Measurements from ENCODE around the gene CARS2.
"Not testable (repeated sequence)": the region's sequence is repeated elsewhere in the genome, so short reads cannot be mapped to it uniquely, and the experiment has no call there.

Gene CARS2

DNA sequence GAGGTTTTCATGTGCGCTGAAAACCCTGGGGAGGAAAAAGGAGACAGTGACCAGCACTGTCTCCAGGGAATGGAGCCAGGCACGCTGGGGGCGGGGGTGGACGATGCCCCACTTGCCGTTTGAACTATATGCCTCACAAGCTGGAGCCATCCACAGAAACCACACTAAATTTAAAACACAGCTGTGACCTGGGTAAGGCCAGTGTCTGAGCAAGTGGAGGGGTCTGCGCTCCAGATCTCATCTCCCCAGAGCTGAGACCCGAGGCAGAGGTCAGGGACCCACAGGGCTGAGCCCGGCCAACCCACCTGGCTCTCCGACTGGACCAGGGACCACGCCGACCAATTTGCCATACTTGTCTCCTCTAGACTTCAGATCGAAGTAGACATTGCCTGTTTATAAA, 23.2 kb downstream of the CARS2 start:
- DNase-seq (ENCODE audit: low spot score) = no peak

DNA sequence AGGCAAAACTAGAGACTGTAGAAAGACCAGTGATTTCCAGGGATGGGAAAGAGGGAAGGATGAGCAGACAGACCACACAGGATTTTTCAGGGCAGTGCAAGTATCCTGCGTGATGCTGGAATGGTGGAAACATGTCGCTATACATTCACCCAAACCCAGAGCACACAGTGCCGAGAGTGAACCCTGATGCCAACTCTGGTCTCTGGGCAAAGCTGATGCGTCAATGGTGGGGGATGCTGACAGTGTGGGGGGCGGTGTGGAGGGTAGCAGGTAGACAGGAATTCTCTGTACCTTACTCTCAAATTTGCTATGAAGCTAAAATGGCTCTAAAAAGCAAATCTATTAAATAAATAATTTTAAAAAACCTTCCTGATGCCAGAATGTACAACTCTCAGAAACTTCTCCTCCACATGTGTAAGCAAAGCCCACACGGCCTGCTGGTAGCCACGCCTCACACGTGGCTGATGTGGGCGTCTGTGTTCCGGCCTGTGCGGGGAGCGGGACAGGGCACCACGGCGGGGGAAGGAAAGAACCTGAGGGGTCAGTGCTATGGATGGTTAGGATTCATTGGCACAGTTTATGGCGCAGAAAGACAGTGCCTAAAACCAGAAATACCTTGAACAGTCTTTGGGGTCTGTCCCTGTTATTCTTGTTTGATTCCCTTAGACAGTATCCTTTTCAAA, 23.9 kb downstream of the CARS2 start:
- no peak for DNase-seq (ENCODE audit: low spot score)

DNA sequence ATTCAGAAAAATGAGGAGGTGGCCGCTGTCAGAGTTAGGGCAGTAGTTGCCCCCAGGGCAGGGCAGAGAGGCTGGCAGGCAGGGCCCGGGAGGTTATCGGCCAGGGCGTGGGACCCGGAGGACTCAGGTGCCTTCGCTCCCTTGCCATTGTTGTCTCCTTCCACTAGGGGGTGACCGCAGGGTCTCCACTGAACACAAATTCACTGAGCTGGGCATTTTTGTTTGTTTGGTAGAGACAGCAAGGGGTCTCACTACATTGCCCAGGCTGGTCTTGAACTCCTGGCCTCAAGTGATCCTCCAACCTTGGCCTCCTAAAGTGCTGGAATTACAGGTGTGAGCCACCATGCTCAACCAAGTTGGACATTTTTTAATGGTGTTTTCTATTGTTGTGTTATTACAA, 25.1 kb downstream of the CARS2 start:
- DNase-seq (ENCODE audit: low spot score) = peak; percentile 83

DNA sequence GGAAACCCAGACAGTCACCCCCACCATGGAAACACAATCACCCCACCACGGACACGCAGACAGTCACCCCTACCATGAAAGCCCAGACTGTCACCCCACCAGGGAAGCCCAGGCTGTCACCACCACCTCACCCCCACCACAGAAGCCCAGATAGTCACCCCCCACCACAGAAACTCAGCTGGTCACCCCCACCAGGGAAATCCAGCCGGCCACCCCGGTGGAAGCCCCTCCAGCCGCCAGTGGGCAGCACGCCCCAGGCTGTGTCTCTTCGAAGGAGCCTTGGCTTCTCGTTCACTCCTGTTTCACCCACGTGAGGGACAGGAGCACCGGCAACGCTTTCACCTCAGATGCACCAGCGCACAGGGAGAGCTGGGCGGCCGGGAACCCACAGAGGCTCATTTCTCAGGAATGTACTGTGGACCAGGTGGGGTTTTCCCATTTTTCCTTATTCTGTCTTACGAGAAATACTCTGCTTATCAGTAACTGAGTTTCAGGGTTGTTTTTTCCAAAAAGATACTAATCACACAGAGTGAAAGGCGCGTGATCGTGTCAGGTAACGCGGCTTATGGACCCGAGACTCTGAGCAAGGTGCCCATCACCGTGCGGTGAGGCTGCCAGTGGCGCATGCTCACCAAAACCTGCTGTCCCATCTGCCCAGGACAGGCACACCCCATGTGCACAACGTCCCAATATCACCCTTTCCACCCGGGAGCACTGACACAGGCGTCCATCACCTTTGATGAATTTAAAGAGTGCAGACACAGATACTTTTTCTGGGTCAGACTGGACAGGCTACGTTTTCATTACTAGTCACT, 28.0 kb downstream of the CARS2 start:
- no peak for DNase-seq (ENCODE audit: low spot score)

DNA sequence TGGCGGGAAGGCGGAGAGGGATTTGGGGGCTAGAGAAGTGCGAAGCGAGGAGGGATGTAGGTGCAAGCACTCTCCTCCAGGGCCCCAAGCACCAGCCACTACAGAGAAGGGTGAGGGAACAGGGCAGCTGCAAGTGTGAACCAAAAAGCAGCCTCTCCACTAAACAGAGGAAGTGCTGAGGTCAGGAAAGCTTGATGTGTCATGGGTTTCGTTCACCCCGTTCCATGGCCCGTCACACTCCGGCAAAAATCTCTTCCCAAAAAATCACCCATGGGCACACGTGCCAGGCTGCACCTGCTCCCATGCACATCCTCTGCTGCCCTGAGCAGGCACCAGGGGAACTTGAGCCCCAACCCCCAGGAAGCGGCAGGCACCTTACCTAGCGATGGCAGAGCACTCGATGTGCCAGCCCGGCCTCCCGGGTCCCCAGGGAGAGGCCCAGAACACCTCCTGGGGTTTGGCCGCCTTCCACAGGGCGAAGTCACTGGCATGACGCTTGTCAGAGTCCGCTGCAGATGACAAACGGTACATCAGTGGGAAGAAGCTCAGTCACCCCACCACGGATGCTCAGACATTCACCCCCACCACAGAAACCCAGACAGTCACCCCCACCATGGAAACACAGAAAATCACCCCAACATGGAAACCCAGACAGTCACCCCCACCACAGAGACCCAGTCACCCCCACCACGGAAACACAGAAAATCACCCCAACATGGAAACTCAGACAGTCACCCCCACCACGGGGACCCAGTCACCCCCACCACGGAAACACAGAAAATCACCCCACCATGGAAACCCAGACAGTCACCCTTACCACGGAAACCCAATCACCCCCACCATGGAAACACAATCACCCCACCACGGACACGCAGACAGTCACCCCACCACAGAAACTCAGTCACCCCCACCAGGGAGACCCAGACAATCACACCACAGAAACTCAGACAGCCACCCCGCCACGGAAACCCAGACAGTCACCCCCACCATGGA, 29.0 kb downstream of the CARS2 start:
- DNase-seq (ENCODE audit: low spot score) = peak; percentile 82

DNA sequence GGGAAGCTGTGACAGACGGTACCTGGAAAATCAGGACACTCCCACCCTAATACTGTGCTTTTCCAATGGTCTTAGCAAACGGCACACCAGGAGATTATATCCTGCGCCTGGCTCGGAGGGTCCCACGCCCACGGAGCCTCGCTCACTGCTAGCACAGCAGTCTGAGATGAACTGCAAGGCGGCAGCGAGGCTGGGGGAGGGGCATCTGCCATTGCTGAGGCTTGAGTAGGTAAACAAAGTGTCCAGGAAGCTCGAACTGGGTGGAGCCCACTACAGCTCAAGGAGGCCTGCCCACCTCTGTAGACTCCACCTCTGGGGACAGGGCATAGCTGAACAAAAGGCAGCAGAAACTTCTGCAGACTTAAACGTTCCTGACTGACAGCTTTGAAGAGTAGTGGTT, 36.1 kb downstream of the CARS2 start:
- not testable (repeated sequence) for DNase-seq (ENCODE audit: low spot score)

DNA sequence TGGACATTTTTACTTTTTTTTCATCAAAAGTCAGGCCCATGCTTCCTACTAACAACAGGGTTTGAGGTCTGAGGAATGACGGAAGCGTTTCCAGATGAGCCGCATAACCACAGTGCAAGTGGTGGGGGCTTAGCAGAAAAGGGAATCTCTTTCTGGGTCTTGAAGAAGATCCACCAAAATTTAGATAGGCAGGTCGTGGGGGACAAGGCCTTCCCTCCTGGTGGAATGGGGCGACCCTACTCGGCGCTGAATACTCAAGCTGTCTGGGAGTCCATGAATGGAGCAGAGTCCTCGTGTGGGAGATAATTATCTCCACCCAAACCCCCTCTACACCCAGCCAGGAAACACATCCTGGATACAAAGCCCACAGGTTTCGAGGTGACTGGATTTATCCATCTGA, 36.9 kb downstream of the CARS2 start:
- DNase-seq (ENCODE audit: low spot score) = no peak

DNA sequence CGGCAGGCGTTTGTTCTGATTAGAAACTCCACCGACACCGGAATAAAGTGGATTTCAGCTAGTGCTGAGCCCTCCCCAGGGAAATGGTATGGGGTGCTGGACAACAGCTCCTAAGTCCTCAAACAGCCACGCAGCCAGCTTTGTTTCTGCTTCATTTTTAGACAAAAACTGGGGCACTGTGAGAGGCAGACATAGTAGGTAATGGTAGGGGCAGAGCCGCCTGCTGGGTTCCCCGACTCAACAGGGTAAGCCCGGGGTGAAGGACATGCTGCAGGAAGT, 39.7 kb downstream of the CARS2 start:
- no peak for DNase-seq (ENCODE audit: low spot score)

DNA sequence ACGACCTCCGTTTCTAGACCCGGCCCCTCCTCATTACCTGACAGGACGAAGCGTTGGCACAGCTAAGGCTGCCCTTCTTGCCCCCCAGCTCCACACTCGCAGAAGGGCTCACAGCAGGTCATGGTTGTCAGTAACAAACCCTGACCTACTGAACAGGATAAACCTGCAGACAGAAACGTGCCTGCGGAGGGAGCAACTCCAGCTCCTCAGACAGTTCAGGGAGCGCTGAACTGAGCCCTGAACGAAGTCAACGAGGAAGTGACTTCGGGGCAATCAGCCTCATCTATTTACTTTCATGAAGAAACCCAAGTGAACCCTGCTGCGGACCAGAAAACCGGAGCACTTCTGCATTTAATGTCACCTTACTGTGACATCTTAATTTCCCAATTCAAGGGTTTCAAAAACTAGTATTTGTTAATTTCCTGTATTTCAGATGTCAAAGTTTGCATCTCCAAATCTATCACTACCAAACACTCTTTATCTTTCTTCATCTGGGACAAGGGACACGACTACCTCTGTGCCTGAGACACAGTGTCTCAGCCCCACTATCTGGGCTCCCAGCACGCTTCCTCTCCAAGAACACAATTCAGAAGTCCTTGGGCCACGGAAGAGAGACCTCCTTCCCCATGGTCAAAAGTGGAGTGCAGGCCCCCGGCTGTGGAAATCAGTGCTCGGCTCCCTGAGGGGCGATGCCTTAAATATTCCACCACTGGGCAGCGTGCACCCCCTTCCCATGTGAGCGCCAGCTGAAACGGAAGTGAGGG, 40.2 kb downstream of the CARS2 start:
- no peak for DNase-seq (ENCODE audit: low spot score)

DNA sequence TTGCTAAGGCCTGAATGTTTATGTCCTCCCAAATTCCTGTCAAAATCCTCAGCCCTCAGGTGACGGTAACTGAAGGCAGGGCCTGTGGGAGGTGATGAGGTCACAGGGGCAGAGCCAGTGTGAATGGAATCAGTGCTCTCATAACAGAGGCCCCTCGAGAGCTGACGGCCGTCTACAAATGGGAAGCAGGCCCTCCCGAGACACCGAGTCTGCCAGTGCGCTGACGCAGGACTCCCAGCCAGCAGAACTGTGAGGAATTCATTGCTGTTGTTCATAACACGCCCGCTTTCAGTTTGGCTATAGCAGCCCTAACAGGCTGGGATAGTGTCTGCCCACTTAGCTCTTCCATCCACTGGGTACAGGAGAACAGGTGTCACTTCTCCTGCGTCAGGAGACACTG, 41.2 kb downstream of the CARS2 start:
- DNase-seq (ENCODE audit: low spot score) = no peak

DNA sequence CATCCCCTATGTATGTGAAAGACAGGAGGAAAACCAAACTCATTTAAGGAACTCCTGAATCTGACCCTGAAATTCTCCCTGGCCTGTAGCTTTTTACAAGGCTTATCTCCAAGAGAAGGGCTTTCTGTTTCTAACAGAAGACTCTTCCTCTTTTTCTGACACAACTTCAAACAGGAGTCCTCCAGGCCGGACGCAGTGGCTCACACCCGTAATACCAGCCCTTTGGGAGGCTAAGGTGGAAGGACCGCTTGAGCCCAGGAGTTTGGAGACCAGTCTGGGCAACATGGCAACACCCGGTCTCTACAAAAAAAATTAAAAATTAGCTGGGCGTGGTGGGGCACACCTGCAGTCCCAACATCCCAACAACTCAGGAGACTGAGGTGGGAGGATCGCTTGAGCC, 41.9 kb downstream of the CARS2 start:
- no peak for DNase-seq (ENCODE audit: low spot score)

DNA sequence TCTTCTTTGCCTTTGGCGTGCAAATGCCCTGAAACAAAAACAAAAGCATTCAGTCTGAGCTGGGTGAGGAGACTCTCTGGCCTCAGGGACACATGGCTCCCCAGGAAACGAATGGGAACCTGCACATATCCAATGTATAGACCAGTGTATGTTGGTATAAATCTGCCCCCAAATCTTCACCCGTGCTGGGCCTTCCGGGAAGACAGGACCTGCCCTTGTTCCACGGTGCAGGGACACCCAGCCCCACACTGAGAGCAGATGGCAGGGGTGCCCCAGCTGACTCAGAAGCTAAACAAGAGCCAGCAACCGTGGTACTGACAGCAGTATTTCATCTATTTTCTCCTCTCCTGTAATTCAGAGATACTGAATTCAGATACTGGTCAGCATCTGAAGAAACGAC, 42.4 kb downstream of the CARS2 start:
- no peak for DNase-seq (ENCODE audit: low spot score)

DNA sequence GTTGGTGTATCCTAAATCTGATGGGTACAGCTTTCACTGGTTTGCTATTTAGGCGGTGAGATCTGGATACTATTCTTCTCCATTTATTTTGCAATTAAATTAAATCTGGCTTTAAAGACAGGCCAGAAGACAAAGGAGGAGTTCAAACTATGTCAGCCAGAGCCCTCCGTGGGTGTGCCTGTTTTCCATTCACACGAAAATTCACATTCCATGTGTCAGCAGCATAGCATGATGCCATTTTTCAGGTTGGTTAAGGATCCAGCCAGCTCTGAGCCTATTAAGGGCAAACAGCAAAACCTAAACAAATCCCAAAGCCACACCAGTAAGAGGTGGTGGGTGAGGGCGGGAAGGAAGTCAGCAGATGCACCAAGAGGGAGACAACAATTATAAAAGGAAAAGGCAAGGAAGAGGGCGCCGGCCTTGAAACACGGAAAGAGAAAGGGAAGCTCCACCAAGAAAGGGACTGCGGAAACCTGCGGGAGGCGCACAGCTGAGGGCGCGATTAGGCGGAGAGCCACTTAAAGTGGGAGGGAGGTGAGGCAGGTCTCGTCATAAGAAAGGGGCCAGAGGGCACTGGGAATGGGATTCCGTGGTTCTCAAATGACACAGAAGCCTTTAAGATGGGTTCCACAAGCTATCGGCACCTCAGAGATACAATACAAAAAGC, 43.0 kb downstream of the CARS2 start:
- no peak for DNase-seq (ENCODE audit: low spot score)

DNA sequence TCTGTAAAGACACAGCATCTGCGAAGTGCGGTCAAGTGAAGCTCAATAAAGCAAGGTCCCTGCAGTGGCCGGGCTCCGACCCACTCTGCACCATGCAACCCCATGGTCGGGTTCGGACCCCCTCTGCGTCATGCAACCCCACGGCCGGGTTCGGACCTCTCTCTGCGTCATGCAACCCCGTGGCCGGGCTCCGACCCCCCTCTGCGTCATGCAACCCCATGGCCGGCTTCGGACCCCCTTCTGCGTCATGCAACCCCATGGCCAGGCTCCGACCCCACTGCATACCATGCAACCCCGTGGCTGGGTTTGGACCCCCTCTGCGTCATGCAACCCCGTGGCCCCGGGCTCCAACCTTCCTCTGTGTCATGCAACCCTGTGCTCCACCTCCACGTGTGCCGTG, 43.8 kb downstream of the CARS2 start:
- DNase-seq (ENCODE audit: low spot score) = no peak

DNA sequence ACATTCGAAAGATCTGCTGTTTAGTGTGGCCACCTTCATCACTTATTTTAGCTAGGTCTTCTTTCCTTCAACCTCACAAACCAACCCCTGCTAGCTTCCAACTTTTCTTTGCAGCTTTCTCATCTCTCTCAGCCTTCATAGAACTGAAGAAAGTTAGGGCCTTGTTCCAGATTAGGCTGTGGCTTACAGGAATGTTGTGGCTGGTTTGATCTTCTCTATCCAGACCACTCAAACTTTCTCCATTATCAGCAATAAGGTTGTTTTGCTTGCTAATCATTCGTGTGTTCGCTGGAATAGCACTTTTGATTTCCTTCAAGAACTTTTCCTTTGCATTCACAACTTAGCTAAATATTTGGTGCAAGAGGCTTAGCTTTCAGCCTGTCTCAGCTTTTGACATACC, 44.7 kb downstream of the CARS2 start:
- no peak for DNase-seq (ENCODE audit: low spot score)

DNA sequence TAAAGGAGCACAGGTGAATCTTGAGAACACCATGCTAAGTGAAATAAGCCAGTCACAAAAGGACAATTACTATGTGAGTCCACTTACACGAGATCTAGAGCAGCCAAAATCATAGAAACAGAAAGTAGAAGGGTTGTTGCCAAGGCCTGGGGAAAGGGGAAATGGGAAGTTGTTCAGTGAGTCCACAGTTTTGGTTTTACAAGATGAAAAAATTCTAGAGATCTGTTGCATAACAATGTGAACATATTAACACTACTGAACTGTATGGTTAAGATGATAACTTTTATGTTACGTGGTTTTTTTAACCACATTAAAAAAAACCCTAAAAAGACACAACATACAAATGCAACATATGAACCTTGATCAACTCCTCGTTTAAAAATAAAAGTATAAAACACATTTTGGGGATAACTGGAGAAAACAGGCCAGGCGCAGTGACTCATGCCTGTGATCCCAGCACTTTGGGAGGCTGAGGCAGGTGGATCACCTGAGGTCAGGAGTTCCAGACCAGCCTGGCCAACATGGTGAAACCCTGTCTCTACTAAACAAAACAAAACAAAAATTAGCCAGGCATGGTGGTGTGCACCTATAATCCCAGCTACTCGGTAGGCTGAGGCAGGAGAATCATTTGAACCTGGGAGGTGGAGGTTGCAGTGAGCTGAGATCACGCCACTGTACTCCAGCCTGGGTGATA, 47.6 kb downstream of the CARS2 start:
- peak; percentile 59 for DNase-seq (ENCODE audit: low spot score)

DNA sequence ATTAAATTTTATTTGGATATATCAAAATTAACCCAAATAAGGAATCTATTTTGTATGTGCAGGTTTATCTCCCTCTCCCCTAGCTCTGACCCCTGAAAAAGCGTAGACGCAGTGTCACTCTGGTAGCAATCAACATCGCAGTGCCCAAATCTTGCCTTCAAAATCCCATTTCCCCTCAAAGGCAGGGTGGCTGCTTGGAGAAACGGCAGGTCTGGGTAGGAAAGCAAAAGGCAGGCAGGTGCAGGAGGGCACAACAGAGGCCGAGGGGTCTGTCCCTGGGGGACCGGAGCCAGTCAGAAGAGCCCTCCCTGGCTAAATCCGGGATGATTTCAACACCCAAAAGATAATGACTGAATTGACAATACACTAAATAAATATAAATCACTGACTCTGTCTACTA, 48.7 kb downstream of the CARS2 start:
- no peak for DNase-seq (ENCODE audit: low spot score)

DNA sequence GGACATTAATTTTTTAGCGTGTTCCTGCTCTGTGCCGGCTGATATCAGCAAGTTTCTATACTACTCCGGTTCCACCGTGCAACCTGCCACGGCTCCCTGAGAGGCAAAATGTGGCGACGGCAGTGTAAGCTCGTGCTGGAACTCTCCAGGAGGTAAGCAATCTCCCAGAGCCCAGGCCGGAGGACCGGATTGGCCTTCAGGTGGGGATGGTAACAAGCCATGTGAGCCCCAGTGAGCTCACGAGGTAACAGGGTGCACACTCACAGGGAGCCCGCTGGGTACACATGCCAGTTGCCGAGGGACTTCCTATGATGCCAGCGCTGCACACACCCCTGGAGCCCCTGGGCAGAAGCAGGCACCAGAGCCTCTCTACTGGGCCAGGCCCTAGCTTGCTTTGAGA, 52.1 kb downstream of the CARS2 start:
- DNase-seq (ENCODE audit: low spot score) = no peak

DNA sequence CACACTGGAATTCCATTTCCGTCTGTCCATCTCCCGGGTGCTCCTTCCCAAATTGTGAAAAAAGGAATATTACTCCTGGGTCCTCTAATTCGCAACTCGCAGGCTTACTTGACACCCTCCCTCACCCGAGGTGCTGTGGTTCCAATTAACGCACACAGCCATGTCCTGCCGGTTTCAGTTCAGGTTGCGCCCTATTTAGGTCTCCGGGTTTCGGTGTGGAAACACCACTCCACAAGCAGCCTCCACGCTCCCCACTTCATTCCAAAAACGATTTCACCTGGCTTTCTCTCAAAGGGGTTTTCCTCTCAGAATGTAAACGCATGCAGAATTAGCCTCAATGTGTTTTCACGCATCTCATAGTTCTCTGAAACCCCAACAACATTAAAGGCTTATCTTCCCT, 52.6 kb downstream of the CARS2 start:
- no peak for DNase-seq (ENCODE audit: low spot score)

DNA sequence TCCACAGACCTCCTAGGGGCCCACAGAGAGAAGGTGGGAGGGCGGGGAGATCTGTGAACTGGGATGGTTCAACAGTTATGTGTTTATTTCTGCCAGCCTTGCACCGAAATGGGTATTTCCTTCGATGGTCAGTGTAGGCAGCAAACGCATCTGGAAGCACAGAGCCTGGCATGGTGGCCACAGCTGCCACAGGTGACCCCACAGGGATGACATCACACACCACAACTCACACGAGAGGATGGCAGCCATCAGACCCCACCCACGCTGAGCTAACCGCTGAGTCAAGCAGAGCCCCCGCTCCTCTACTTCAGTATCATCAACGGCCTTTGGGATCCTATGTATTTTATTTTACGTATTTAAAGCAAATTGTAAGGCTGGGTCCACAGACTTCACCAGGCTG, 53.2 kb downstream of the CARS2 start:
- DNase-seq (ENCODE audit: low spot score) = no peak

DNA sequence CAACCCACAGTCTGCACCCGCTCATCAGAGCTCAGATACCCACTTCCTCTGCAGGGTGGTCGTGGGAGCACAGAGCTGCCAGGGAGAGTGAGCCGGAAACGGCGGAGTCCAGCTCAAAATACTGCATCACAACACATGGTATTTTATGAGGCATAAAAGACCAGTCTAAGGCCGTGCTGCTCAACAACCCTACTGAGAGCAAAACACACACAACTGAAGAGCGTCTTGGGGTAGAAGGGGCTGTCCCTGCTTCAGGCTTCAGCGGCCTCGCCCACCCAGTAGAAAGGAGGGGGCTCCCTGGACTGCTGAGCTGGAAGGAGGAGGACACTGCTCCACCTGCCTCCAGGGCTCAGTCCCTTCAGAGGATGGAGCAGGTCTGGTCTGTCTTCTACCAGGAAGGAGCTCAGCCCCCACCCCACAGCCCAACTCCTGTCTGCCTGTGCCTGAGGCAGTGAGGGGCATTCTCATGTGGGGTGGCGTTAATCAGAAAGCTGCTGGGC, 53.6 kb downstream of the CARS2 start:
- no peak for DNase-seq (ENCODE audit: low spot score)

All from NAMALWA (cell line).